SHP77 treated with DMSO at 0.1 percent for 48 hours (cell line): ENCODE measurements around the gene PI4K2A.

Experiments used
- DNase-seq: peaks from one replicate; lab custom pipeline; 2025; lab: John Stamatoyannopoulos, UW

Gene PI4K2A

GRCh38 chr10:97640174-97640867, at the start of gene PI4K2A:
TSS of gene PI4K2A (plus strand) at chr10:97640671. CDS start at chr10:97640743, 72 bp downstream.
- DNase-seq, result peak; percentile 98

GRCh38 chr10:97590748-97591495, 49.5 kb upstream of the PI4K2A start:
- no peak for DNase-seq

- no peak for DNase-seq
Measured at GRCh38 chr10:97593421-97593820, 47.0 kb upstream of the PI4K2A start.

GRCh38 chr10:97596101-97597082, 44.1 kb upstream of the PI4K2A start:
- no peak for DNase-seq

GRCh38 chr10:97597778-97598177, 42.7 kb upstream of the PI4K2A start:
- no peak for DNase-seq

GRCh38 chr10:97598407-97599271, 41.8 kb upstream of the PI4K2A start:
- DNase-seq, result no peak

- no peak for DNase-seq
Measured at GRCh38 chr10:97599272-97599619, 41.2 kb upstream of the PI4K2A start.

GRCh38 chr10:97600616-97601015, 39.9 kb upstream of the PI4K2A start:
- no peak for DNase-seq

- DNase-seq, result no peak
Measured at GRCh38 chr10:97601268-97602215, 38.9 kb upstream of the PI4K2A start.

GRCh38 chr10:97607095-97607636, 33.3 kb upstream of the PI4K2A start:
- no peak for DNase-seq

GRCh38 chr10:97608991-97609561, 31.4 kb upstream of the PI4K2A start:
- no peak for DNase-seq

GRCh38 chr10:97611473-97611872, 29.0 kb upstream of the PI4K2A start:
- DNase-seq, result no peak

GRCh38 chr10:97612386-97612785, 28.1 kb upstream of the PI4K2A start:
- peak; percentile 14 for DNase-seq

GRCh38 chr10:97618285-97618684, 22.2 kb upstream of the PI4K2A start:
- no peak for DNase-seq

- no peak for DNase-seq
Measured at GRCh38 chr10:97618733-97619132, 21.7 kb upstream of the PI4K2A start.

GRCh38 chr10:97623277-97623676, 17.2 kb upstream of the PI4K2A start:
- no peak for DNase-seq

- DNase-seq, result no peak
Measured at GRCh38 chr10:97627731-97628130, 12.7 kb upstream of the PI4K2A start.

GRCh38 chr10:97628228-97628627, 12.2 kb upstream of the PI4K2A start:
- DNase-seq, result no peak

- DNase-seq, result no peak
Measured at GRCh38 chr10:97629289-97629688, 11.2 kb upstream of the PI4K2A start.

- DNase-seq, result no peak
Measured at GRCh38 chr10:97631098-97631497, 9.4 kb upstream of the PI4K2A start.
